DMS153 (cell line): ENCODE data around the gene SAP30BP.

ENCODE experiments used
- DNase-seq: peaks from one replicate; lab custom pipeline; 2025; lab: John Stamatoyannopoulos, UW

SAP30BP gene

GRCh38 chr17:75685499-75685898, 18.4 kb downstream of the SAP30BP start:
- no peak for DNase-seq

- DNase-seq = no peak
Observed at GRCh38 chr17:75688209-75688825, 21.2 kb downstream of the SAP30BP start.

GRCh38 chr17:75689441-75689873, 22.3 kb downstream of the SAP30BP start:
- DNase-seq = no peak

GRCh38 chr17:75691371-75691791, 24.2 kb downstream of the SAP30BP start:
- no peak for DNase-seq

- no peak for DNase-seq
Observed at GRCh38 chr17:75691801-75692626, 24.9 kb downstream of the SAP30BP start.

GRCh38 chr17:75692976-75693375, 25.8 kb downstream of the SAP30BP start:
- no peak for DNase-seq

GRCh38 chr17:75693500-75694481, 26.7 kb downstream of the SAP30BP start:
- no peak for DNase-seq

GRCh38 chr17:75694536-75694935, 27.4 kb downstream of the SAP30BP start:
- DNase-seq = no peak

- no peak for DNase-seq
Observed at GRCh38 chr17:75695141-75695829, 28.1 kb downstream of the SAP30BP start.

GRCh38 chr17:75695830-75696271, 28.7 kb downstream of the SAP30BP start:
- no peak for DNase-seq

GRCh38 chr17:75697651-75698291, 30.6 kb downstream of the SAP30BP start:
- DNase-seq = no peak

- no peak for DNase-seq
Observed at GRCh38 chr17:75698659-75699058, 31.5 kb downstream of the SAP30BP start.

GRCh38 chr17:75701288-75701687, 34.1 kb downstream of the SAP30BP start:
- DNase-seq = no peak

GRCh38 chr17:75703191-75703590, 36.1 kb downstream of the SAP30BP start:
- no peak for DNase-seq

- no peak for DNase-seq
Observed at GRCh38 chr17:75703591-75703990, 36.5 kb downstream of the SAP30BP start.

- DNase-seq = no peak
Observed at GRCh38 chr17:75704963-75705875, 38.1 kb downstream of the SAP30BP start.

GRCh38 chr17:75706042-75706728, 39.0 kb downstream of the SAP30BP start:
- DNase-seq = no peak

GRCh38 chr17:75707079-75707571, 40.0 kb downstream of the SAP30BP start:
- no peak for DNase-seq

GRCh38 chr17:75712446-75712845, 45.3 kb downstream of the SAP30BP start:
- no peak for DNase-seq
